ENCODE results near the gene MAPKAP1. TPM values are rescaled to one million over a fixed set of nuclear protein-coding genes. Genes with fewer than 3 reads are reported as not detected.

MAPKAP1 gene
- total and polyA plus RNA-seq, 9 of the 15 experiments (the other 6 are each of a cell fraction or from before 2014, with no cell fraction given): 2.6 to 82.1 (median 61.1) TPM

DNA sequence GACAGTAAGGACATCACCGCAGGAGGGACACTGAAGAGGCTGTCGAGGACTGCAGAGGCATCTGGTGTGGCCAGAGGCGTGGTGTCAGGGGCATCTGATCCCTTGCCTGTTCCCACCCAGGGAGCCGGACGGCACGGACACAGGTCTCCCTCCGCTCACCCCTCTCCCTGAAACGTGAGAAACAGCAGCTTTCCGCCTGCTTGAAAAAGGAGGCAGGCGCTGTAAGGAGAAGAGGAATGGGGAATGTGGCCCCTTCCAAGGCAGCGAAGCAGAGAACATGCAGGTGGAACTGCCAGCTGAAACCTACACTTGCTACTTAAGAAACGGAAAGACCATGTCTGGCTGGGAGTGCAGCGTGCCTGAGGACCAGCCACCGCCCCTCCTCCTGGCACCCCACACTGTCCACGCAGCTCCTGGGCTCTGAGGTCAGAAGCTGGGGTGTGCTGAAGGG, 269.2 kb downstream of the MAPKAP1 start:
- DNase-seq (ENCODE audit: extremely low read depth in 1 of 4, low spot score in 3 of 4) (no peak), ATAC-seq (no peak), FAIRE-seq (no peak)
- H3K4me3 ChIP-seq: no peak overlapping the region
- peaks cover 3 to 41% of the 10 kb centered on the region in 2 experiments; a peak in 3 of 5 replicates for H3K4me1 ChIP-seq (replicated peaks in 1 of 2; ENCODE audit: control insufficient read depth in 2 of 2, insufficient read depth in 2 of 2, low read length in 2 of 2)
- H3K36me3 ChIP-seq (ENCODE audit: control insufficient read depth, insufficient read depth, low read length): peaks cover 4% of the 10 kb centered on the region; the same call in 1 of the 3 replicates
- POLR2A ChIA-PET: interaction anchor here (0.7 to 3.4 kb wide), 2 partner anchors 10 to 154 kb away, joined by 3 to 9 read pairs; no protein-coding TSS in a partner anchor
- H3K27me3 ChIP-seq (ENCODE audit: control insufficient read depth in 2 of 2, insufficient read depth in 2 of 2, low read length in 2 of 2): no peaks in the 10 kb centered on the region
- no peak overlapping the region for H3K27ac ChIP-seq (ENCODE audit: extremely low read depth, low read depth, low read length)
- intact Hi-C loops (cut with micrococcal nuclease) (no loop called here), in situ Hi-C loops (cut with MboI) (loop anchor here (10.0 kb wide), 1 partner anchor 197 kb away; no protein-coding TSS in a partner anchor)
- no peak overlapping the region for H3K4me2 ChIP-seq (ENCODE audit: insufficient read depth, low read length)
- H3K9me1 ChIP-seq (ENCODE audit: control insufficient read depth, insufficient read depth, low read length): no peaks in the 10 kb centered on the region
- H3K79me2 ChIP-seq (ENCODE audit: control insufficient read depth, insufficient read depth, low read length): no peaks in the 10 kb centered on the region
- no peak overlapping the region for H2AFZ ChIP-seq (ENCODE audit: low read depth, low read length)
- BruUV-seq (replicated peaks): no TSS peak
- WGBS (ENCODE audit: insufficient coverage, low coverage, missing lambda C conversion rate): 84% methylated on average over 14 of the region's 15 CpGs
- H3K9me3 ChIP-seq (replicated peaks; ENCODE audit: control insufficient read depth, insufficient read depth, low read depth, low read length): no peaks in the 10 kb centered on the region
- peak overlapping the region in 1 of 2 experiments; percentile 21; a peak in 1 of 4 replicates for H3K9ac ChIP-seq (ENCODE audit: insufficient read depth in 1 of 2, low read depth in 2 of 2, low read length in 2 of 2)
- CTCF ChIA-PET (ENCODE audit: low intra/inter-chr PET ratio): no interaction called here
- no peaks in the 10 kb centered on the region; the same call in 1 of the 2 replicates for H4K20me1 ChIP-seq (replicated peaks; ENCODE audit: control insufficient read depth, insufficient read depth, low read length)
- TF ChIP-seq POLR2AphosphoS2 (IDR thresholded peaks at IDR 0.05; ENCODE audit: low read length) (no peak), CEBPB (tag; IDR thresholded peaks at IDR 0.05) (no peak), MAZ (CRISPR knock-in tag; conservative IDR thresholded peaks at IDR 0.05 in 1 of 2, IDR thresholded peaks at IDR 0.05 in 1 of 2) (no peak), NR2C1 (IDR thresholded peaks at IDR 0.05) (no peak), NR2C1 (tag; IDR thresholded peaks at IDR 0.05) (no peak), U2AF1 (optimal IDR thresholded peaks at IDR 0.05; ENCODE audit: low read depth, low read length) (no peak)
- TF ChIP-seq, protein P1, sequence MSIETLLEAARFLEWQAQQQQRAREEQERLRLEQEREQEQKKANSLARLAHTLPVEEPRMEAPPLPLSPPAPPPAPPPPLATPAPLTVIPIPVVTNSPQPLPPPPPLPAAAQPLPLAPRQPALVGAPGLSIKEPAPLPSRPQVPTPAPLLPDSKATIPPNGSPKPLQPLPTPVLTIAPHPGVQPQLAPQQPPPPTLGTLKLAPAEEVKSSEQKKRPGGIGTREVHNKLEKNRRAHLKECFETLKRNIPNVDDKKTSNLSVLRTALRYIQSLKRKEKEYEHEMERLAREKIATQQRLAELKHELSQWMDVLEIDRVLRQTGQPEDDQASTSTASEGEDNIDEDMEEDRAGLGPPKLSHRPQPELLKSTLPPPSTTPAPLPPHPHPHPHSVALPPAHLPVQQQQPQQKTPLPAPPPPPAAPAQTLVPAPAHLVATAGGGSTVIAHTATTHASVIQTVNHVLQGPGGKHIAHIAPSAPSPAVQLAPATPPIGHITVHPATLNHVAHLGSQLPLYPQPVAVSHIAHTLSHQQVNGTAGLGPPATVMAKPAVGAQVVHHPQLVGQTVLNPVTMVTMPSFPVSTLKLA (conservative IDR thresholded peaks at IDR 0.05): no peak
- TF ChIP-seq, protein P2, sequence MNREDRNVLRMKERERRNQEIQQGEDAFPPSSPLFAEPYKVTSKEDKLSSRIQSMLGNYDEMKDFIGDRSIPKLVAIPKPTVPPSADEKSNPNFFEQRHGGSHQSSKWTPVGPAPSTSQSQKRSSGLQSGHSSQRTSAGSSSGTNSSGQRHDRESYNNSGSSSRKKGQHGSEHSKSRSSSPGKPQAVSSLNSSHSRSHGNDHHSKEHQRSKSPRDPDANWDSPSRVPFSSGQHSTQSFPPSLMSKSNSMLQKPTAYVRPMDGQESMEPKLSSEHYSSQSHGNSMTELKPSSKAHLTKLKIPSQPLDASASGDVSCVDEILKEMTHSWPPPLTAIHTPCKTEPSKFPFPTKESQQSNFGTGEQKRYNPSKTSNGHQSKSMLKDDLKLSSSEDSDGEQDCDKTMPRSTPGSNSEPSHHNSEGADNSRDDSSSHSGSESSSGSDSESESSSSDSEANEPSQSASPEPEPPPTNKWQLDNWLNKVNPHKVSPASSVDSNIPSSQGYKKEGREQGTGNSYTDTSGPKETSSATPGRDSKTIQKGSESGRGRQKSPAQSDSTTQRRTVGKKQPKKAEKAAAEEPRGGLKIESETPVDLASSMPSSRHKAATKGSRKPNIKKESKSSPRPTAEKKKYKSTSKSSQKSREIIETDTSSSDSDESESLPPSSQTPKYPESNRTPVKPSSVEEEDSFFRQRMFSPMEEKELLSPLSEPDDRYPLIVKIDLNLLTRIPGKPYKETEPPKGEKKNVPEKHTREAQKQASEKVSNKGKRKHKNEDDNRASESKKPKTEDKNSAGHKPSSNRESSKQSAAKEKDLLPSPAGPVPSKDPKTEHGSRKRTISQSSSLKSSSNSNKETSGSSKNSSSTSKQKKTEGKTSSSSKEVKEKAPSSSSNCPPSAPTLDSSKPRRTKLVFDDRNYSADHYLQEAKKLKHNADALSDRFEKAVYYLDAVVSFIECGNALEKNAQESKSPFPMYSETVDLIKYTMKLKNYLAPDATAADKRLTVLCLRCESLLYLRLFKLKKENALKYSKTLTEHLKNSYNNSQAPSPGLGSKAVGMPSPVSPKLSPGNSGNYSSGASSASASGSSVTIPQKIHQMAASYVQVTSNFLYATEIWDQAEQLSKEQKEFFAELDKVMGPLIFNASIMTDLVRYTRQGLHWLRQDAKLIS (CRISPR knock-in tag; IDR thresholded peaks at IDR 0.05): no peak
- TF ChIP-seq, protein P3, sequence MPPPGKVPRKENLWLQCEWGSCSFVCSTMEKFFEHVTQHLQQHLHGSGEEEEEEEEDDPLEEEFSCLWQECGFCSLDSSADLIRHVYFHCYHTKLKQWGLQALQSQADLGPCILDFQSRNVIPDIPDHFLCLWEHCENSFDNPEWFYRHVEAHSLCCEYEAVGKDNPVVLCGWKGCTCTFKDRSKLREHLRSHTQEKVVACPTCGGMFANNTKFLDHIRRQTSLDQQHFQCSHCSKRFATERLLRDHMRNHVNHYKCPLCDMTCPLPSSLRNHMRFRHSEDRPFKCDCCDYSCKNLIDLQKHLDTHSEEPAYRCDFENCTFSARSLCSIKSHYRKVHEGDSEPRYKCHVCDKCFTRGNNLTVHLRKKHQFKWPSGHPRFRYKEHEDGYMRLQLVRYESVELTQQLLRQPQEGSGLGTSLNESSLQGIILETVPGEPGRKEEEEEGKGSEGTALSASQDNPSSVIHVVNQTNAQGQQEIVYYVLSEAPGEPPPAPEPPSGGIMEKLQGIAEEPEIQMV (tag; conservative IDR thresholded peaks at IDR 0.05; ENCODE audit: low read depth): no peak
- TF ChIP-seq, protein P4, sequence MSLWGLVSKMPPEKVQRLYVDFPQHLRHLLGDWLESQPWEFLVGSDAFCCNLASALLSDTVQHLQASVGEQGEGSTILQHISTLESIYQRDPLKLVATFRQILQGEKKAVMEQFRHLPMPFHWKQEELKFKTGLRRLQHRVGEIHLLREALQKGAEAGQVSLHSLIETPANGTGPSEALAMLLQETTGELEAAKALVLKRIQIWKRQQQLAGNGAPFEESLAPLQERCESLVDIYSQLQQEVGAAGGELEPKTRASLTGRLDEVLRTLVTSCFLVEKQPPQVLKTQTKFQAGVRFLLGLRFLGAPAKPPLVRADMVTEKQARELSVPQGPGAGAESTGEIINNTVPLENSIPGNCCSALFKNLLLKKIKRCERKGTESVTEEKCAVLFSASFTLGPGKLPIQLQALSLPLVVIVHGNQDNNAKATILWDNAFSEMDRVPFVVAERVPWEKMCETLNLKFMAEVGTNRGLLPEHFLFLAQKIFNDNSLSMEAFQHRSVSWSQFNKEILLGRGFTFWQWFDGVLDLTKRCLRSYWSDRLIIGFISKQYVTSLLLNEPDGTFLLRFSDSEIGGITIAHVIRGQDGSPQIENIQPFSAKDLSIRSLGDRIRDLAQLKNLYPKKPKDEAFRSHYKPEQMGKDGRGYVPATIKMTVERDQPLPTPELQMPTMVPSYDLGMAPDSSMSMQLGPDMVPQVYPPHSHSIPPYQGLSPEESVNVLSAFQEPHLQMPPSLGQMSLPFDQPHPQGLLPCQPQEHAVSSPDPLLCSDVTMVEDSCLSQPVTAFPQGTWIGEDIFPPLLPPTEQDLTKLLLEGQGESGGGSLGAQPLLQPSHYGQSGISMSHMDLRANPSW (CRISPR knock-in tag; IDR thresholded peaks at IDR 0.05): no peak

All from K562 (cell line).